ENCODE data around the gene PUM1. TPM values are rescaled to one million over a fixed set of nuclear protein-coding genes. Genes with fewer than 3 reads are reported as not detected.

Gene PUM1
- total and polyA plus RNA-seq, 10 of the 15 experiments (the other 5 are each of a cell fraction or from before 2014, with no cell fraction given) = 21.4 to 75.3 (median 42.4) TPM

DNA sequence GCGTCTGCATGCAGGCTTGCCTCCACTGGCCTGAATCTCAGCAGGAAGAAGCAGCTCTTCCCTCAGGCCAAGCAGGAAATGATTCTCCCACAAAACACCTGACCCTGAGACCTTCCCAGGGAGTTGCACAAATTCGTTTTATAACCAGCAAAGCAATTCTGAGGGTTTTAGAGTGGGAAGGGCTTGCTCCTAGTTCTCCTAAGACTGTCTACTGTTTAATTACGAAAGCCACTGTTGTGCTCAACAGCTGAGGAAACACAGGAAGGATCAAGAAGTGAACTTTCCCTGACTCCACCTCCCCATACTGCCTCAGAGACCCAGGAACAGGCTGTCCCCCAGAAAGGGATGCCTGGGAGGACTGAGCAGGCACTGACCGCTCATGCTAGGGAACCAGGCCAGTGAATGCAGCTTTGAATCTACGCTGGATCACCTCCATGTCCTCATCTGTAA is 37.0 kb upstream of the PUM1 start:
- H3K79me2 ChIP-seq (ENCODE audit: control insufficient read depth, insufficient read depth, low read length) = no peaks in the 10 kb centered on the region
- no peak overlapping the region for H3K4me3 ChIP-seq
- ATAC-seq (no peak), DNase-seq (ENCODE audit: low read depth, low spot score) (no peak), FAIRE-seq (no peak)
- H3K27ac ChIP-seq (ENCODE audit: control insufficient read depth, insufficient read depth) = no peak overlapping the region
- no peaks in the 10 kb centered on the region for H4K20me1 ChIP-seq (ENCODE audit: control insufficient read depth, insufficient read depth)
- no peak overlapping the region for H3K9ac ChIP-seq (ENCODE audit: control insufficient read depth, insufficient read depth, low read length)
- ChIA-PET CTCF (interaction anchor here (1.2 kb wide), 1 partner anchor 50 kb away, joined by 5 read pairs; no protein-coding TSS in a partner anchor), POLR2A (no interaction called here), RAD21 (ENCODE audit: unreplicated experiment) (no interaction called here), SMC1A (ENCODE audit: uncharacterized antibody, unreplicated experiment) (no interaction called here)
- no peaks in the 10 kb centered on the region for H3K4me1 ChIP-seq (ENCODE audit: control insufficient read depth, insufficient read depth, low read length)
- H2AFZ ChIP-seq (ENCODE audit: control insufficient read depth, low read depth, low read length) = no peak overlapping the region
- in situ Hi-C loops (cut with MboI) (no loop called here), intact Hi-C loops (cut with micrococcal nuclease; ENCODE audit: unreplicated experiment) (no loop called here)
- H3K27me3 ChIP-seq (replicated peaks in 1 of 2; ENCODE audit: control insufficient read depth in 2 of 2, insufficient read depth in 2 of 2, low read length in 1 of 2) = no peaks in the 10 kb centered on the region
- no TSS peak for BruUV-seq (replicated peaks)
- no peaks in the 10 kb centered on the region for H3K9me3 ChIP-seq (replicated peaks; ENCODE audit: control insufficient read depth, insufficient read depth, low read length)
- H3K36me3 ChIP-seq (ENCODE audit: control insufficient read depth in 2 of 2, insufficient read depth in 2 of 2, low read length in 1 of 2) = no peaks in the 10 kb centered on the region
- H3K4me2 ChIP-seq (ENCODE audit: control insufficient read depth, insufficient read depth) = no peak overlapping the region
- 0% methylated on average over 3 of the region's 5 CpGs for WGBS (ENCODE audit: insufficient coverage, insufficient replicate concordance, low lambda C conversion rate, missing lambda C conversion rate)
- TF ChIP-seq, protein P1, sequence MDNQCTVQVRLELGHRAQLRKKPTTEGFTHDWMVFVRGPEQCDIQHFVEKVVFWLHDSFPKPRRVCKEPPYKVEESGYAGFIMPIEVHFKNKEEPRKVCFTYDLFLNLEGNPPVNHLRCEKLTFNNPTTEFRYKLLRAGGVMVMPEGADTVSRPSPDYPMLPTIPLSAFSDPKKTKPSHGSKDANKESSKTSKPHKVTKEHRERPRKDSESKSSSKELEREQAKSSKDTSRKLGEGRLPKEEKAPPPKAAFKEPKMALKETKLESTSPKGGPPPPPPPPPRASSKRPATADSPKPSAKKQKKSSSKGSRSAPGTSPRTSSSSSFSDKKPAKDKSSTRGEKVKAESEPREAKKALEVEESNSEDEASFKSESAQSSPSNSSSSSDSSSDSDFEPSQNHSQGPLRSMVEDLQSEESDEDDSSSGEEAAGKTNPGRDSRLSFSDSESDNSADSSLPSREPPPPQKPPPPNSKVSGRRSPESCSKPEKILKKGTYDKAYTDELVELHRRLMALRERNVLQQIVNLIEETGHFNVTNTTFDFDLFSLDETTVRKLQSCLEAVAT (IDR thresholded peaks at IDR 0.05) = no peak
- TF ChIP-seq, protein P2, sequence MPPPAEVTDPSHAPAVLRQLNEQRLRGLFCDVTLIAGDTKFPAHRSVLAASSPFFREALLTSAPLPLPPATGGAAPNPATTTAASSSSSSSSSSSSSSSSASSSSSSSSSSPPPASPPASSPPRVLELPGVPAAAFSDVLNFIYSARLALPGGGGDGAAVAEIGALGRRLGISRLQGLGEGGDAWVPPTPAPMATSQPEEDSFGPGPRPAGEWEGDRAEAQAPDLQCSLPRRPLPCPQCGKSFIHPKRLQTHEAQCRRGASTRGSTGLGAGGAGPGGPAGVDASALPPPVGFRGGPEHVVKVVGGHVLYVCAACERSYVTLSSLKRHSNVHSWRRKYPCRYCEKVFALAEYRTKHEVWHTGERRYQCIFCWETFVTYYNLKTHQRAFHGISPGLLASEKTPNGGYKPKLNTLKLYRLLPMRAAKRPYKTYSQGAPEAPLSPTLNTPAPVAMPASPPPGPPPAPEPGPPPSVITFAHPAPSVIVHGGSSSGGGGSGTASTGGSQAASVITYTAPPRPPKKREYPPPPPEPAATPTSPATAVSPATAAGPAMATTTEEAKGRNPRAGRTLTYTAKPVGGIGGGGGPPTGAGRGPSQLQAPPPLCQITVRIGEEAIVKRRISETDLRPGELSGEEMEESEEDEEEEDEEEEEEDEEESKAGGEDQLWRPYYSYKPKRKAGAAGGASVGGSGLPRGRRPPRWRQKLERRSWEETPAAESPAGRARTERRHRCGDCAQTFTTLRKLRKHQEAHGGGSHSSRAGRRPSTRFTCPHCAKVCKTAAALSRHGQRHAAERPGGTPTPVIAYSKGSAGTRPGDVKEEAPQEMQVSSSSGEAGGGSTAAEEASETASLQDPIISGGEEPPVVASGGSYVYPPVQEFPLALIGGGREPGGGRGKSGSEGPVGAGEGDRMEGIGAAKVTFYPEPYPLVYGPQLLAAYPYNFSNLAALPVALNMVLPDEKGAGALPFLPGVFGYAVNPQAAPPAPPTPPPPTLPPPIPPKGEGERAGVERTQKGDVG (CRISPR knock-in tag; IDR thresholded peaks at IDR 0.05) = no peak
- TF ChIP-seq NFIC (IDR thresholded peaks at IDR 0.05; ENCODE audit: low read depth, low read length) (no peak), WRNIP1 (IDR thresholded peaks at IDR 0.05; ENCODE audit: borderline replicate concordance, low read depth, low read length) (no peak), TCF7 (IDR thresholded peaks at IDR 0.05; ENCODE audit: borderline replicate concordance) (no peak), RBBP5 (conservative IDR thresholded peaks at IDR 0.05) (no peak), ETV6 (conservative IDR thresholded peaks at IDR 0.05 in 1 of 2, IDR thresholded peaks at IDR 0.05 in 1 of 2; ENCODE audit: borderline replicate concordance in 1 of 2, low read depth in 1 of 2) (no peak), CBX3 (IDR thresholded peaks at IDR 0.05; ENCODE audit: borderline replicate concordance, low read depth) (no peak), ZZZ3 (IDR thresholded peaks at IDR 0.05; ENCODE audit: control insufficient read depth, insufficient read length, low read depth) (no peak), HCFC1 (IDR thresholded peaks at IDR 0.05; ENCODE audit: low read length) (no peak), LARP7 (IDR thresholded peaks at IDR 0.05) (no peak), SREBF2 (IDR thresholded peaks at IDR 0.05; ENCODE audit: low read length) (no peak), ZNF384 (IDR thresholded peaks at IDR 0.05; ENCODE audit: borderline replicate concordance, low read depth, low read length) (no peak), ATF7 (IDR thresholded peaks at IDR 0.05; ENCODE audit: low read depth) (no peak)
- TF ChIP-seq, protein P3, sequence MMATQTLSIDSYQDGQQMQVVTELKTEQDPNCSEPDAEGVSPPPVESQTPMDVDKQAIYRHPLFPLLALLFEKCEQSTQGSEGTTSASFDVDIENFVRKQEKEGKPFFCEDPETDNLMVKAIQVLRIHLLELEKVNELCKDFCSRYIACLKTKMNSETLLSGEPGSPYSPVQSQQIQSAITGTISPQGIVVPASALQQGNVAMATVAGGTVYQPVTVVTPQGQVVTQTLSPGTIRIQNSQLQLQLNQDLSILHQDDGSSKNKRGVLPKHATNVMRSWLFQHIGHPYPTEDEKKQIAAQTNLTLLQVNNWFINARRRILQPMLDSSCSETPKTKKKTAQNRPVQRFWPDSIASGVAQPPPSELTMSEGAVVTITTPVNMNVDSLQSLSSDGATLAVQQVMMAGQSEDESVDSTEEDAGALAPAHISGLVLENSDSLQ (IDR thresholded peaks at IDR 0.05) = no peak
- TF ChIP-seq, protein P4, sequence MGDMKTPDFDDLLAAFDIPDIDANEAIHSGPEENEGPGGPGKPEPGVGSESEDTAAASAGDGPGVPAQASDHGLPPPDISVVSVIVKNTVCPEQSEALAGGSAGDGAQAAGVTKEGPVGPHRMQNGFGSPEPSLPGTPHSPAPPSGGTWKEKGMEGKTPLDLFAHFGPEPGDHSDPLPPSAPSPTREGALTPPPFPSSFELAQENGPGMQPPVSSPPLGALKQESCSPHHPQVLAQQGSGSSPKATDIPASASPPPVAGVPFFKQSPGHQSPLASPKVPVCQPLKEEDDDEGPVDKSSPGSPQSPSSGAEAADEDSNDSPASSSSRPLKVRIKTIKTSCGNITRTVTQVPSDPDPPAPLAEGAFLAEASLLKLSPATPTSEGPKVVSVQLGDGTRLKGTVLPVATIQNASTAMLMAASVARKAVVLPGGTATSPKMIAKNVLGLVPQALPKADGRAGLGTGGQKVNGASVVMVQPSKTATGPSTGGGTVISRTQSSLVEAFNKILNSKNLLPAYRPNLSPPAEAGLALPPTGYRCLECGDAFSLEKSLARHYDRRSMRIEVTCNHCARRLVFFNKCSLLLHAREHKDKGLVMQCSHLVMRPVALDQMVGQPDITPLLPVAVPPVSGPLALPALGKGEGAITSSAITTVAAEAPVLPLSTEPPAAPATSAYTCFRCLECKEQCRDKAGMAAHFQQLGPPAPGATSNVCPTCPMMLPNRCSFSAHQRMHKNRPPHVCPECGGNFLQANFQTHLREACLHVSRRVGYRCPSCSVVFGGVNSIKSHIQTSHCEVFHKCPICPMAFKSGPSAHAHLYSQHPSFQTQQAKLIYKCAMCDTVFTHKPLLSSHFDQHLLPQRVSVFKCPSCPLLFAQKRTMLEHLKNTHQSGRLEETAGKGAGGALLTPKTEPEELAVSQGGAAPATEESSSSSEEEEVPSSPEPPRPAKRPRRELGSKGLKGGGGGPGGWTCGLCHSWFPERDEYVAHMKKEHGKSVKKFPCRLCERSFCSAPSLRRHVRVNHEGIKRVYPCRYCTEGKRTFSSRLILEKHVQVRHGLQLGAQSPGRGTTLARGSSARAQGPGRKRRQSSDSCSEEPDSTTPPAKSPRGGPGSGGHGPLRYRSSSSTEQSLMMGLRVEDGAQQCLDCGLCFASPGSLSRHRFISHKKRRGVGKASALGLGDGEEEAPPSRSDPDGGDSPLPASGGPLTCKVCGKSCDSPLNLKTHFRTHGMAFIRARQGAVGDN (IDR thresholded peaks at IDR 0.05) = no peak

All from GM12878 (cell line).